HG02642 (cell line): ENCODE measurements around the gene ORMDL3.
"Not testable (repeated sequence)": the region's sequence is repeated elsewhere in the genome, so short reads cannot be mapped to it uniquely, and the experiment has no call there.

ENCODE experiments used
- ATAC-seq: cut with Tn5 transposase; IDR thresholded peaks from one replicate; pipeline ENCODE4 v1.9.1; 2021; ENCODE audit warnings: mild to moderate bottlenecking; ENCODE audit not compliant: unreplicated experiment, poor library complexity

ORMDL3 gene

GRCh38 chr17:39894681-39895376 is 32.6 kb downstream of the ORMDL3 start:
- ATAC-seq, result no peak

- no peak for ATAC-seq
Measured at GRCh38 chr17:39889200-39889599, 38.2 kb downstream of the ORMDL3 start.

- no peak for ATAC-seq
Measured at GRCh38 chr17:39887078-39887477, 40.3 kb downstream of the ORMDL3 start.

- ATAC-seq, result not testable (repeated sequence)
Measured at GRCh38 chr17:39886102-39886501, 41.3 kb downstream of the ORMDL3 start.

GRCh38 chr17:39872751-39873150 is 54.6 kb downstream of the ORMDL3 start:
- ATAC-seq, result no peak

- no peak for ATAC-seq
Measured at GRCh38 chr17:39871801-39872200, 55.6 kb downstream of the ORMDL3 start.
